GOT3 (cell line): ENCODE data around the gene RPTN.
"Not testable (repeated sequence)": the region's sequence is repeated elsewhere in the genome, so short reads cannot be mapped to it uniquely, and the experiment has no call there.

Experiments
- DNase-seq: peaks from one replicate; lab custom pipeline; 2025; ENCODE audit warnings: mixed read lengths; lab: John Stamatoyannopoulos, UW

Gene RPTN

GRCh38 chr1:152164517-152165136 is 5.6 kb upstream of the RPTN start:
- DNase-seq: no peak

GRCh38 chr1:152162792-152163463 is 3.9 kb upstream of the RPTN start:
- no peak for DNase-seq

GRCh38 chr1:152160576-152160975 is 1.5 kb upstream of the RPTN start:
- no peak for DNase-seq

GRCh38 chr1:152153996-152154395 is 5.0 kb downstream of the RPTN start:
- no peak for DNase-seq

GRCh38 chr1:152151646-152152045 is 7.4 kb downstream of the RPTN start:
- DNase-seq: no peak

- no peak for DNase-seq
Observed at GRCh38 chr1:152148981-152149380, 10.0 kb downstream of the RPTN start.

- no peak for DNase-seq
Observed at GRCh38 chr1:152148051-152148450, 11.0 kb downstream of the RPTN start.

GRCh38 chr1:152145769-152146168 is 13.3 kb downstream of the RPTN start:
- DNase-seq: no peak

GRCh38 chr1:152144674-152145183 is 14.3 kb downstream of the RPTN start:
- DNase-seq: not testable (repeated sequence)

- DNase-seq: no peak
Observed at GRCh38 chr1:152143150-152143887, 15.7 kb downstream of the RPTN start.

GRCh38 chr1:152141971-152142584 is 16.9 kb downstream of the RPTN start:
- no peak for DNase-seq

GRCh38 chr1:152137215-152137614 is 21.8 kb downstream of the RPTN start:
- no peak for DNase-seq

GRCh38 chr1:152130186-152130585 is 28.8 kb downstream of the RPTN start:
- DNase-seq: no peak

GRCh38 chr1:152127673-152128072 is 31.4 kb downstream of the RPTN start:
- no peak for DNase-seq

- no peak for DNase-seq
Observed at GRCh38 chr1:152125834-152126443, 33.1 kb downstream of the RPTN start.

- DNase-seq: no peak
Observed at GRCh38 chr1:152118915-152119314, 40.1 kb downstream of the RPTN start.

GRCh38 chr1:152115344-152115743 is 43.7 kb downstream of the RPTN start, which contains the start of gene TCHH:
TSS of gene TCHH (minus strand) at chr1:152115444. CDS start at chr1:152114080, 1,364 bp downstream.
- DNase-seq: no peak

- DNase-seq: no peak
Observed at GRCh38 chr1:152112885-152113432, 46.1 kb downstream of the RPTN start.

GRCh38 chr1:152112101-152112884 is 46.7 kb downstream of the RPTN start:
- DNase-seq: no peak

- DNase-seq: no peak
Observed at GRCh38 chr1:152111515-152111968, 47.5 kb downstream of the RPTN start.
